ENCODE data around the gene DNAH14.
"Not testable (repeated sequence)": the region's sequence is repeated elsewhere in the genome, so short reads cannot be mapped to it uniquely, and the experiment has no call there.

The DNAH14 gene

GRCh38 chr1:225254676-225255075 is 325.2 kb downstream of the DNAH14 start:
- DNase-seq (ENCODE audit: low read depth in 2 of 2): no peak

GRCh38 chr1:225257081-225257480 is 327.6 kb downstream of the DNAH14 start:
- DNase-seq (ENCODE audit: low read depth in 2 of 2): no peak

GRCh38 chr1:225258811-225259210 is 329.3 kb downstream of the DNAH14 start:
- DNase-seq (ENCODE audit: low read depth in 2 of 2): no peak

GRCh38 chr1:225259542-225259941 is 330.1 kb downstream of the DNAH14 start:
- DNase-seq (ENCODE audit: low read depth in 2 of 2): no peak

GRCh38 chr1:225260319-225260718 is 330.8 kb downstream of the DNAH14 start:
- DNase-seq (ENCODE audit: low read depth in 2 of 2): no peak

- no peak for DNase-seq (ENCODE audit: low read depth in 2 of 2)
These were observed 348.0 kb downstream of the DNAH14 start for GRCh38 chr1:225277445-225277844.

- DNase-seq (ENCODE audit: low read depth in 2 of 2): no peak
These were observed 351.1 kb downstream of the DNAH14 start for GRCh38 chr1:225280563-225280962.

GRCh38 chr1:225290244-225290643 is 360.8 kb downstream of the DNAH14 start:
- no peak for DNase-seq (ENCODE audit: low read depth in 2 of 2)

GRCh38 chr1:225299624-225300023 is 370.1 kb downstream of the DNAH14 start:
- no peak for DNase-seq (ENCODE audit: low read depth in 2 of 2)

- DNase-seq (ENCODE audit: low read depth in 2 of 2): no peak
These were observed 370.9 kb downstream of the DNAH14 start for GRCh38 chr1:225300381-225300780.

- DNase-seq (ENCODE audit: low read depth in 2 of 2): no peak
These were observed 375.5 kb downstream of the DNAH14 start for GRCh38 chr1:225304996-225305395.

- not testable (repeated sequence) for DNase-seq (ENCODE audit: low read depth in 2 of 2)
These were observed 381.1 kb downstream of the DNAH14 start for GRCh38 chr1:225310544-225310943.

- DNase-seq (ENCODE audit: low read depth in 2 of 2): no peak
These were observed 389.5 kb downstream of the DNAH14 start for GRCh38 chr1:225318706-225319575.

GRCh38 chr1:225319871-225320270 is 390.4 kb downstream of the DNAH14 start:
- no peak for DNase-seq (ENCODE audit: low read depth in 2 of 2)

GRCh38 chr1:225321784-225322183 is 392.3 kb downstream of the DNAH14 start:
- DNase-seq (ENCODE audit: low read depth in 2 of 2): no peak

- no peak for DNase-seq (ENCODE audit: low read depth in 2 of 2)
These were observed 399.6 kb downstream of the DNAH14 start for GRCh38 chr1:225329041-225329440.

- not testable (repeated sequence) for DNase-seq (ENCODE audit: low read depth in 2 of 2)
These were observed 400.5 kb downstream of the DNAH14 start for GRCh38 chr1:225329996-225330395.

- no peak for DNase-seq (ENCODE audit: low read depth in 2 of 2)
These were observed 403.2 kb downstream of the DNAH14 start for GRCh38 chr1:225332686-225333085.

- not testable (repeated sequence) for DNase-seq (ENCODE audit: low read depth in 2 of 2)
These were observed 405.8 kb downstream of the DNAH14 start for GRCh38 chr1:225335098-225335778.

GRCh38 chr1:225338545-225338944 is 409.1 kb downstream of the DNAH14 start:
- no peak for DNase-seq (ENCODE audit: low read depth in 2 of 2)

GRCh38 chr1:225341642-225342041 is 412.2 kb downstream of the DNAH14 start:
- no peak for DNase-seq (ENCODE audit: low read depth in 2 of 2)

- DNase-seq (ENCODE audit: low read depth in 2 of 2): no peak
These were observed 413.2 kb downstream of the DNAH14 start for GRCh38 chr1:225342695-225343094.

GRCh38 chr1:225343618-225344017 is 414.1 kb downstream of the DNAH14 start:
- no peak for DNase-seq (ENCODE audit: low read depth in 2 of 2)
